HUES64 (cell line): ENCODE results near the gene RELT.

Experiments used
- H3K27ac ChIP-seq: 2 replicates; pipeline ENCODE4 v1.7.0; 2013; ENCODE audit warnings: low read depth, low read length, inconsistent platforms
- H3K27me3 ChIP-seq: 2 replicates; pipeline ENCODE4 v1.6.1; 2013; ENCODE audit warnings: mild to moderate bottlenecking, low read length; ENCODE audit not compliant: insufficient read depth
- H3K36me3 ChIP-seq: 2 replicates; pipeline ENCODE4 v1.6.1; 2013; ENCODE audit warnings: mild to moderate bottlenecking, low read length; ENCODE audit not compliant: insufficient read depth
- H3K4me1 ChIP-seq: 2 replicates; pipeline ENCODE4 v1.6.1; 2013; ENCODE audit warnings: mild to moderate bottlenecking, low read length, moderate library complexity; ENCODE audit not compliant: insufficient read depth
- H3K4me3 ChIP-seq: 2 replicates; pipeline ENCODE4 v1.5.1; 2013; ENCODE audit warnings: mild to moderate bottlenecking, low read length, moderate library complexity
- H3K9ac ChIP-seq: 2 replicates; pipeline ENCODE4 v1.6.1; 2013; ENCODE audit warnings: mild to moderate bottlenecking, low read depth, low read length
- H3K9me3 ChIP-seq: 2 replicates; pipeline ENCODE4 v1.6.1; 2013; ENCODE audit warnings: low read depth, low read length; ENCODE audit not compliant: insufficient read depth
- WGBS: fragments of 150-250, 120-280 bp; methylation state at CpG from one replicate; pipeline ENCODE4 v1.1.7; 2013; ENCODE audit warnings: missing lambda C conversion rate; 5-methylcytosine and 5-hydroxymethylcytosine counted together

The RELT gene

GRCh38 chr11:73393479-73394415 is 17.5 kb downstream of the RELT start:
- Histone ChIP-seq H3K9ac (0 out of 2 replicates have a peak overlapping the region, but pooled peaks have one; percentile 6), H3K4me1 (no peaks in the 10 kb centered on the region), H3K27me3 (no peaks in the 10 kb centered on the region), H3K36me3 (no peaks in the 10 kb centered on the region; the same call in 1 of the 2 replicates), H3K4me3 (no peak overlapping the region), H3K9me3 (no peaks in the 10 kb centered on the region), H3K27ac (no peak overlapping the region)
- WGBS: 72% methylated on average over 16 of the region's 16 CpGs

GRCh38 chr11:73394416-73395296 is 18.5 kb downstream of the RELT start:
- no peaks in the 10 kb centered on the region for H3K9me3 ChIP-seq
- H3K4me1 ChIP-seq: no peaks in the 10 kb centered on the region; the same call in 1 of the 2 replicates
- H3K4me3 ChIP-seq: no peak overlapping the region
- no peak overlapping the region for H3K9ac ChIP-seq
- no peaks in the 10 kb centered on the region for H3K27me3 ChIP-seq
- H3K27ac ChIP-seq: no peak overlapping the region
- WGBS: 94% methylated on average over 34 of the region's 34 CpGs
- no peaks in the 10 kb centered on the region; the same call in 1 of the 2 replicates for H3K36me3 ChIP-seq

- Histone ChIP-seq H3K36me3 (no peaks in the 10 kb centered on the region; the same call in 1 of the 2 replicates), H3K4me3 (no peak overlapping the region), H3K27me3 (no peaks in the 10 kb centered on the region), H3K4me1 (no peaks in the 10 kb centered on the region; the same call in 1 of the 2 replicates), H3K9ac (no peak overlapping the region), H3K9me3 (no peaks in the 10 kb centered on the region), H3K27ac (no peak overlapping the region)
- WGBS: 88% methylated on average over 22 of the region's 22 CpGs
Measured at GRCh38 chr11:73395297-73396208, 19.4 kb downstream of the RELT start.

- Histone ChIP-seq H3K9me3 (no peaks in the 10 kb centered on the region), H3K36me3 (no peaks in the 10 kb centered on the region; the same call in 1 of the 2 replicates), H3K4me3 (no peak overlapping the region), H3K27ac (no peak overlapping the region), H3K4me1 (no peaks in the 10 kb centered on the region; the same call in 1 of the 2 replicates), H3K9ac (no peak overlapping the region), H3K27me3 (no peaks in the 10 kb centered on the region)
- 89% methylated on average over 6 of the region's 6 CpGs for WGBS
Measured at GRCh38 chr11:73396251-73396930, 20.2 kb downstream of the RELT start.

GRCh38 chr11:73396985-73397384 is 20.8 kb downstream of the RELT start:
- Histone ChIP-seq H3K9ac (no peak overlapping the region), H3K4me1 (no peaks in the 10 kb centered on the region; the same call in 1 of the 2 replicates), H3K36me3 (no peaks in the 10 kb centered on the region; the same call in 1 of the 2 replicates), H3K4me3 (no peak overlapping the region), H3K27me3 (no peaks in the 10 kb centered on the region), H3K9me3 (no peaks in the 10 kb centered on the region), H3K27ac (no peak overlapping the region)
- 95% methylated on average over 7 of the region's 7 CpGs for WGBS

GRCh38 chr11:73397468-73398131 is 21.4 kb downstream of the RELT start:
- Histone ChIP-seq H3K9me3 (no peaks in the 10 kb centered on the region), H3K27me3 (no peaks in the 10 kb centered on the region), H3K36me3 (no peaks in the 10 kb centered on the region; the same call in 1 of the 2 replicates), H3K4me1 (peaks cover 5% of the 10 kb centered on the region; the same call in 1 of the 2 replicates), H3K27ac (no peak overlapping the region), H3K9ac (no peak overlapping the region), H3K4me3 (no peak overlapping the region)
- WGBS: 93% methylated on average over 8 of the region's 8 CpGs

GRCh38 chr11:73398132-73398526 is 21.9 kb downstream of the RELT start:
- H3K27me3 ChIP-seq: no peaks in the 10 kb centered on the region
- H3K27ac ChIP-seq: no peak overlapping the region
- H3K4me1 ChIP-seq: peaks cover 6% of the 10 kb centered on the region; the same call in 1 of the 2 replicates
- WGBS: 88% methylated on average over 5 of the region's 5 CpGs
- H3K4me3 ChIP-seq: no peak overlapping the region
- no peak overlapping the region for H3K9ac ChIP-seq
- H3K36me3 ChIP-seq: no peaks in the 10 kb centered on the region; the same call in 1 of the 2 replicates
- no peaks in the 10 kb centered on the region for H3K9me3 ChIP-seq

GRCh38 chr11:73398721-73399120 is 22.5 kb downstream of the RELT start:
- Histone ChIP-seq H3K36me3 (no peaks in the 10 kb centered on the region; the same call in 1 of the 2 replicates), H3K9ac (no peak overlapping the region), H3K27ac (no peak overlapping the region), H3K27me3 (no peaks in the 10 kb centered on the region), H3K4me3 (no peak overlapping the region), H3K9me3 (no peaks in the 10 kb centered on the region), H3K4me1 (peaks cover 6% of the 10 kb centered on the region; the same call in 1 of the 2 replicates)
- 93% methylated on average over 2 of the region's 2 CpGs for WGBS

- H3K4me3 ChIP-seq: no peak overlapping the region
- H3K4me1 ChIP-seq: peaks cover 6% of the 10 kb centered on the region; the same call in 1 of the 2 replicates
- H3K9ac ChIP-seq: no peak overlapping the region
- 75% methylated on average over 6 of the region's 6 CpGs for WGBS
- no peaks in the 10 kb centered on the region for H3K27me3 ChIP-seq
- H3K36me3 ChIP-seq: no peaks in the 10 kb centered on the region; the same call in 1 of the 2 replicates
- H3K27ac ChIP-seq: no peak overlapping the region
- H3K9me3 ChIP-seq: no peaks in the 10 kb centered on the region
Measured at GRCh38 chr11:73399159-73399590, 23.0 kb downstream of the RELT start.
